RCC 7860 (cell line): ENCODE measurements around the gene POU2AF3.
"Not testable (repeated sequence)": the region's sequence is repeated elsewhere in the genome, so short reads cannot be mapped to it uniquely, and the experiment has no call there.

ENCODE experiments used
- DNase-seq: peaks from one replicate; pipeline ENCODE4 v3.0.0-alpha.2; 2015; ENCODE audit warnings: low spot score
- FAIRE-seq: peaks from 2 replicates; lab custom pipeline; 2012; peaks lifted over from hg19 to GRCh38; lab: Jason Lieb, UNC

The POU2AF3 gene

GRCh38 chr11:111300569-111300968 lies 2.2 kb downstream of the POU2AF3 start:
- FAIRE-seq (no peak), DNase-seq (no peak)

GRCh38 chr11:111301004-111301841 lies 2.9 kb downstream of the POU2AF3 start:
- FAIRE-seq: no peak
- no peak for DNase-seq

- DNase-seq: no peak
Measured at GRCh38 chr11:111301842-111302118, 3.4 kb downstream of the POU2AF3 start.

GRCh38 chr11:111302298-111302697 lies 4.0 kb downstream of the POU2AF3 start:
- DNase-seq (no peak), FAIRE-seq (no peak)

More at GRCh38 chr11:111301842-111302118, 3.4 kb downstream of the POU2AF3 start:
- FAIRE-seq: no peak

- FAIRE-seq (no peak), DNase-seq (no peak)
Measured at GRCh38 chr11:111303461-111303860, 5.1 kb downstream of the POU2AF3 start.

- FAIRE-seq (no peak), DNase-seq (no peak)
Measured at GRCh38 chr11:111305162-111305802, 6.9 kb downstream of the POU2AF3 start.

GRCh38 chr11:111305876-111306275 lies 7.5 kb downstream of the POU2AF3 start:
- FAIRE-seq (no peak), DNase-seq (no peak)

- no peak for DNase-seq
- no peak for FAIRE-seq
Measured at GRCh38 chr11:111306321-111306720, 8.0 kb downstream of the POU2AF3 start.

GRCh38 chr11:111307472-111308108 lies 9.2 kb downstream of the POU2AF3 start:
- FAIRE-seq: no peak

GRCh38 chr11:111308140-111308539 lies 9.8 kb downstream of the POU2AF3 start:
- DNase-seq (no peak), FAIRE-seq (no peak)

More at GRCh38 chr11:111307472-111308108, 9.2 kb downstream of the POU2AF3 start:
- no peak for DNase-seq

GRCh38 chr11:111309215-111309915 lies 11.0 kb downstream of the POU2AF3 start:
- FAIRE-seq (no peak), DNase-seq (no peak)

GRCh38 chr11:111310088-111310487 lies 11.7 kb downstream of the POU2AF3 start:
- no peak for DNase-seq
- FAIRE-seq: no peak

GRCh38 chr11:111310723-111311122 lies 12.4 kb downstream of the POU2AF3 start:
- no peak for FAIRE-seq
- DNase-seq: no peak

- FAIRE-seq (no peak), DNase-seq (no peak)
Measured at GRCh38 chr11:111312076-111312475, 13.7 kb downstream of the POU2AF3 start.

GRCh38 chr11:111319296-111319695 lies 20.9 kb downstream of the POU2AF3 start:
- FAIRE-seq: no peak

GRCh38 chr11:111320199-111320598 lies 21.9 kb downstream of the POU2AF3 start:
- DNase-seq: not testable (repeated sequence)

More at GRCh38 chr11:111319296-111319695, 20.9 kb downstream of the POU2AF3 start:
- DNase-seq: no peak

GRCh38 chr11:111320728-111321568 lies 22.6 kb downstream of the POU2AF3 start:
- FAIRE-seq (no peak), DNase-seq (no peak)

More at GRCh38 chr11:111320199-111320598, 21.9 kb downstream of the POU2AF3 start:
- FAIRE-seq: not testable (repeated sequence)

GRCh38 chr11:111322534-111322933 lies 24.2 kb downstream of the POU2AF3 start:
- no peak for FAIRE-seq
- no peak for DNase-seq

- FAIRE-seq: no peak
Measured at GRCh38 chr11:111324277-111324720, 26.0 kb downstream of the POU2AF3 start.

GRCh38 chr11:111325259-111325658 lies 26.9 kb downstream of the POU2AF3 start:
- DNase-seq (no peak), FAIRE-seq (no peak)

More at GRCh38 chr11:111324277-111324720, 26.0 kb downstream of the POU2AF3 start:
- no peak for DNase-seq
